K562 (cell line): ENCODE measurements around the gene CMBL. TPM values are rescaled to one million over a fixed set of nuclear protein-coding genes. Genes with fewer than 3 reads are reported as not detected.
"Not testable (repeated sequence)": the region's sequence is repeated elsewhere in the genome, so short reads cannot be mapped to it uniquely, and the experiment has no call there.

Experiments used
- ATAC-seq: fragments of 200-7000 bp; cut with Tn5 transposase; 3 replicates; pipeline ENCODE4 v1.9.1; 2020; ENCODE audit warnings: moderate library complexity
- BruUV-seq: library from RNA; stranded (reverse); fragments of 400-500 nt; replicated peaks from 2 replicates; lab custom pipeline; 2021; lab: Mats Ljungman, UMichigan
- CTCF ChIA-PET: fragments of 300-600 bp; formaldehyde crosslinking; extraction: SDS; loops from one replicate; lab custom pipeline; 2021; ENCODE audit warnings: low intra/inter-chr PET ratio; lab: Yijun Ruan, JAX
- POLR2A ChIA-PET: fragments of 300-600, 350-650 bp; sonication (Branson Sonifier 250); formaldehyde crosslinking; extraction: SDS; loops from one replicate; lab custom pipeline; 2021; ENCODE audit warnings: antibody characterized with exemption, inconsistent platforms; lab: Yijun Ruan, JAX
- DNase-seq, 4 experiments: peaks; one replicate each; pipeline versions ENCODE4 v3.0.0 to v3.0.0-alpha.2; 2011 to 2018; ENCODE audit warnings: low spot score in 3 of 4, mixed read lengths in 3 of 4; ENCODE audit errors: extremely low read depth in 1 of 4
- FAIRE-seq: peaks from 2 replicates; lab custom pipeline; 2011; peaks lifted over from hg19 to GRCh38; lab: Jason Lieb, UNC
- H2AFZ ChIP-seq: 2 replicates; pipeline ENCODE4 v1.6.0; 2011; ENCODE audit warnings: low read depth, low read length, control low read depth, inconsistent platforms
- H3K27ac ChIP-seq: fragments of 200-600 bp; 3 replicates; pipeline ENCODE4 v1.8.0; 2011; ENCODE audit warnings: low read depth, mild to moderate bottlenecking, control low read depth, inconsistent platforms, low read length, moderate library complexity, mixed read lengths; ENCODE audit errors: extremely low read depth
- H3K27me3 ChIP-seq, 2 experiments: fragments of 300-600 bp in 1 of 2; 2 replicates in 1 of 2; 3 replicates in 1 of 2; pipeline versions ENCODE4 v1.6.0 to v1.8.0; 2011; ENCODE audit warnings: inconsistent platforms in 2 of 2, low read length in 2 of 2, mild to moderate bottlenecking in 1 of 2, mixed read lengths in 1 of 2, moderate library complexity in 1 of 2; ENCODE audit not compliant: control insufficient read depth in 2 of 2, insufficient read depth in 2 of 2
- H3K36me3 ChIP-seq: fragments of 300-600 bp; 3 replicates; pipeline ENCODE4 v1.8.0; 2011; ENCODE audit warnings: mild to moderate bottlenecking, low read length, inconsistent platforms; ENCODE audit not compliant: control insufficient read depth, insufficient read depth
- H3K4me1 ChIP-seq, 2 experiments: fragments of 200-600 bp in 1 of 2; replicated peaks in 1 of 2; 2 replicates in 1 of 2; 3 replicates in 1 of 2; pipeline versions ENCODE4 v1.5.1 to v1.8.0; 2011; ENCODE audit warnings: inconsistent platforms in 2 of 2, low read length in 2 of 2, mild to moderate bottlenecking in 1 of 2, mixed read lengths in 1 of 2, moderate library complexity in 1 of 2; ENCODE audit not compliant: control insufficient read depth in 2 of 2, insufficient read depth in 2 of 2
- H3K4me2 ChIP-seq: 2 replicates; pipeline ENCODE4 v1.6.1; 2011; ENCODE audit warnings: low read length, control low read depth, inconsistent platforms, mixed read lengths; ENCODE audit not compliant: insufficient read depth
- H3K4me3 ChIP-seq: fragments of 200-600 bp; sonication (generic), shearing (Covaris generic); 2 replicates; pipeline ENCODE4 v1.5.1; 2016; ENCODE audit warnings: control low read depth, inconsistent platforms
- H3K79me2 ChIP-seq: fragments of 200-600 bp; 3 replicates; pipeline ENCODE4 v1.8.0; 2011; ENCODE audit warnings: low read length, inconsistent platforms; ENCODE audit not compliant: control insufficient read depth, insufficient read depth
- H3K9ac ChIP-seq, 2 experiments: 2 replicates each; pipeline versions ENCODE4 v1.6.0 to v1.6.1; 2011; ENCODE audit warnings: low read depth in 2 of 2, low read length in 2 of 2, control low read depth in 1 of 2, inconsistent platforms in 1 of 2, mild to moderate bottlenecking in 1 of 2, mixed read lengths in 1 of 2; ENCODE audit not compliant: insufficient read depth in 1 of 2
- H3K9me1 ChIP-seq: one replicate; pipeline ENCODE4 v1.6.0; 2011; ENCODE audit warnings: inconsistent platforms, mild to moderate bottlenecking, low read length, moderate library complexity; ENCODE audit not compliant: control insufficient read depth, insufficient read depth
- H3K9me3 ChIP-seq: replicated peaks from 2 replicates; pipeline ENCODE4 v1.5.1; 2011; ENCODE audit warnings: low read depth, low read length, inconsistent platforms; ENCODE audit not compliant: control insufficient read depth, insufficient read depth
- H4K20me1 ChIP-seq: replicated peaks from 2 replicates; pipeline ENCODE4 v1.6.1; 2011; ENCODE audit warnings: low read length, inconsistent platforms, mixed read lengths; ENCODE audit not compliant: control insufficient read depth, insufficient read depth
- NCOA2 ChIP-seq, 2 experiments: fragments of 450-650 bp; IDR thresholded peaks; 2 replicates each; pipeline ENCODE4 v1.6.1; 2018; ENCODE audit warnings: mild to moderate bottlenecking in 2 of 2, moderate library complexity in 1 of 2; ENCODE audit not compliant: partially characterized antibody in 2 of 2
- ZNF124 ChIP-seq: sonication (generic); formaldehyde crosslinking; IDR thresholded peaks from 2 replicates; pipeline ENCODE4 v1.8.1; 2022; ENCODE audit warnings: missing genetic modification reagents
- ZNF699 ChIP-seq: fragments of 250-450 bp; sonication (Bioruptor Pico); IDR thresholded peaks from 2 replicates; pipeline ENCODE4 v1.8.0; 2021; ENCODE audit warnings: mild to moderate bottlenecking, moderate library complexity; ENCODE audit not compliant: insufficient replicate concordance
- WGBS: fragments of 100-300 bp; shearing (Covaris generic); methylation state at CpG from one replicate; pipeline ENCODE4 v1.1.6; 2016; ENCODE audit warnings: low coverage, mixed read lengths; ENCODE audit not compliant: insufficient coverage; ENCODE audit errors: missing lambda C conversion rate; 5-methylcytosine and 5-hydroxymethylcytosine counted together
- in situ Hi-C: fragments of 300-500 bp; cut with MboI; formaldehyde crosslinking; loops from 4 replicates; pipeline ENCODE4 v1.15.0; 2018; ENCODE audit warnings: inconsistent platforms, mixed read lengths
- intact Hi-C: fragments of 100-400 bp; cut with micrococcal nuclease; formaldehyde crosslinking; loops from 2 replicates; pipeline ENCODE4 v1.14.2; 2022
- polyA plus RNA-seq, 8 experiments: library from polyadenylated mRNA; depleted of rRNA in 4 of 8; stranded (reverse) in 5 of 8; unstranded in 3 of 8; fragments of >200 nt; fragmentation: Nextera tagmentation in 2 of 8; fragmentation: Illumina TruSeq in 1 of 8; extraction: Ambion mirVana in 2 of 8; extraction: Trizol in 1 of 8; gene quantifications; 2 replicates each; pipeline versions ENCODE4 v1.2.1 to v1.2.3, GENCODE V29; 2011 to 2014; ENCODE audit warnings: inconsistent platforms in 1 of 8, missing spikeins in 1 of 8
- total RNA-seq, 7 experiments: library from RNA; depleted of rRNA in 6 of 7; stranded (reverse); fragments of >200 nt in 6 of 7; fragmentation: Illumina TruSeq in 2 of 7; extraction: Trizol in 2 of 7; gene quantifications; 2 replicates each; pipeline versions ENCODE4 v1.2.1 to v1.2.3, GENCODE V29; 2011 to 2021; ENCODE audit warnings: low replicate concordance in 1 of 7
- TF ChIP-seq, protein P1 (sequence below), 2 experiments: fragments of 450-650 bp in 1 of 2; sonication (generic) in 1 of 2; formaldehyde crosslinking in 1 of 2; IDR thresholded peaks; 2 replicates each; pipeline versions ENCODE4 v1.7.1 to v1.9.0; 2016 to 2022; ENCODE audit warnings: inconsistent platforms in 1 of 2, mild to moderate bottlenecking in 1 of 2, missing genetic modification reagents in 1 of 2

CMBL gene
- total and polyA plus RNA-seq, 9 of the 15 experiments (the other 6 are each of a cell fraction or from before 2014, with no cell fraction given), result 22.6 to 192 (median 71.1) TPM

DNA sequence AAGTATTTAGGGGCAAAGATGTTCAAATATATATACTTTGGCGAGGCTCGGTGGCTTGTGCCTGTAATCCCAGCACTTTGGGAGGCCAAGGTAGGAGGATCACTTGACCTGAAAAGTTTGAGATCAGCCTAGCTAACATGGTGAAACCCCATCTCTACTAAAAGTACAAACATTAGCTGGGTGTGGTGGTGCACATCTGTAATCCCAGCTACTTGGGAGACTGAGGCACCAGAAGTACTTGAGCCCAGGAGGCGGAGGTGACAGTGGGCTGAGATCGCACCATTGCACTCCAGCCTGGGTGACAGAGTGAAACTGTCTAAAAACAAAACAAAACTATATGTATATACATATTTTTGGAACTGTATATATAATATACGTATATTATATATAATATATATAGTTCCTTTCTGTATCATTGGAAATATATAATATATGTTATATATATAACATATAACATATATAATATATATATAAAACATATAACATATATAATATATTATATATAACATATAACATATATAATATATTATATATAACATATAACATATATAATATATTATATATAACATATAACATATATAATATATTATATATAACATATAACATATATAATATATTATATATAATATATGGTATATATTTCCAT lies 36.9 kb upstream of the CMBL start:
- H3K27ac ChIP-seq, intact Hi-C loops, H3K9ac ChIP-seq, H3K9me3 ChIP-seq, H3K9me1 ChIP-seq, FAIRE-seq, in situ Hi-C loops, H3K36me3 ChIP-seq, H3K4me1 ChIP-seq, CTCF ChIA-PET, H4K20me1 ChIP-seq, BruUV-seq, H2AFZ ChIP-seq, H3K4me3 ChIP-seq, ATAC-seq, DNase-seq, H3K27me3 ChIP-seq, H3K79me2 ChIP-seq, H3K4me2 ChIP-seq: not testable (repeated sequence)
- TF ChIP-seq NCOA2 (IDR thresholded peaks at IDR 0.05; ENCODE audit: partially characterized antibody in 2 of 2), result peak in 1 of 2 experiments; percentile 98
- 97% methylated on average over 5 of the region's 5 CpGs for WGBS
- POLR2A ChIA-PET, result interaction anchor here (0.6 to 2.5 kb wide), 2 partner anchors 8 to 25 kb away, joined by 3 to 20 read pairs; partner anchors contain the start of gene MARCHF6

DNA sequence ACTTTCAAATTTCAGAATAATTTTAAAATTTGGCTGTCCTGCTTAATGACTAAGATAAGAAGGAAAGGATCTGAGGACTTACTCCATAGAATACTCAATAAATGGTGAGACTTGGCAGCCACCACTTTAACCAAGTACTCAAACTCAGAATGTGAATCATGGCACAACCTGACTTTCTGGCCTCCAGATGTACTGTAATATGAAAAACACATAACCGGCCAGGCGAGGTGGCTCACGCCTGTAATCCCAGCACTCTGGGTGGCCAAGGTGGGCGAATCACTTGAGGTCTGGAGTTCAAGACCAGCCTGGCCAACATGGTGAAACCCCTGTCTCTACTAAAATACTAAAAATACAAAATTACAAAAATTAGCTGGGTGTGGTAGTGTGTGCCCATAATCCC lies 35.8 kb upstream of the CMBL start:
- FAIRE-seq (no peak), DNase-seq (no peak), ATAC-seq (no peak)
- no peaks in the 10 kb centered on the region for H3K79me2 ChIP-seq
- H3K27ac ChIP-seq, result no peak overlapping the region
- in situ Hi-C loops (no loop called here), intact Hi-C loops (no loop called here)
- H3K9ac ChIP-seq, result 0 out of 4 replicates have a peak overlapping the region, but pooled peaks of 1 of the 2 experiments have one; percentile 59
- WGBS, result 76% methylated on average over 4 of the region's 4 CpGs
- ChIA-PET POLR2A (interaction anchor here (0.6 to 2.5 kb wide), 4 partner anchors 9 to 37 kb away, joined by 3 to 20 read pairs (median 4); partner anchors contain the start of gene MARCHF6), CTCF (no interaction called here)
- H3K4me1 ChIP-seq, result no peaks in the 10 kb centered on the region; a peak in 2 of 5 replicates
- no peaks in the 10 kb centered on the region for H3K9me3 ChIP-seq
- no TSS peak for BruUV-seq
- no peak overlapping the region for H2AFZ ChIP-seq
- no peaks in the 10 kb centered on the region for H3K27me3 ChIP-seq
- no peak overlapping the region for H3K4me2 ChIP-seq
- no peak overlapping the region for H3K4me3 ChIP-seq
- no peaks in the 10 kb centered on the region for H3K36me3 ChIP-seq
- no peaks in the 10 kb centered on the region for H3K9me1 ChIP-seq
- no peaks in the 10 kb centered on the region for H4K20me1 ChIP-seq
- TF ChIP-seq ZNF699 (CRISPR knock-in tag), result no peak
- TF ChIP-seq, protein P1, sequence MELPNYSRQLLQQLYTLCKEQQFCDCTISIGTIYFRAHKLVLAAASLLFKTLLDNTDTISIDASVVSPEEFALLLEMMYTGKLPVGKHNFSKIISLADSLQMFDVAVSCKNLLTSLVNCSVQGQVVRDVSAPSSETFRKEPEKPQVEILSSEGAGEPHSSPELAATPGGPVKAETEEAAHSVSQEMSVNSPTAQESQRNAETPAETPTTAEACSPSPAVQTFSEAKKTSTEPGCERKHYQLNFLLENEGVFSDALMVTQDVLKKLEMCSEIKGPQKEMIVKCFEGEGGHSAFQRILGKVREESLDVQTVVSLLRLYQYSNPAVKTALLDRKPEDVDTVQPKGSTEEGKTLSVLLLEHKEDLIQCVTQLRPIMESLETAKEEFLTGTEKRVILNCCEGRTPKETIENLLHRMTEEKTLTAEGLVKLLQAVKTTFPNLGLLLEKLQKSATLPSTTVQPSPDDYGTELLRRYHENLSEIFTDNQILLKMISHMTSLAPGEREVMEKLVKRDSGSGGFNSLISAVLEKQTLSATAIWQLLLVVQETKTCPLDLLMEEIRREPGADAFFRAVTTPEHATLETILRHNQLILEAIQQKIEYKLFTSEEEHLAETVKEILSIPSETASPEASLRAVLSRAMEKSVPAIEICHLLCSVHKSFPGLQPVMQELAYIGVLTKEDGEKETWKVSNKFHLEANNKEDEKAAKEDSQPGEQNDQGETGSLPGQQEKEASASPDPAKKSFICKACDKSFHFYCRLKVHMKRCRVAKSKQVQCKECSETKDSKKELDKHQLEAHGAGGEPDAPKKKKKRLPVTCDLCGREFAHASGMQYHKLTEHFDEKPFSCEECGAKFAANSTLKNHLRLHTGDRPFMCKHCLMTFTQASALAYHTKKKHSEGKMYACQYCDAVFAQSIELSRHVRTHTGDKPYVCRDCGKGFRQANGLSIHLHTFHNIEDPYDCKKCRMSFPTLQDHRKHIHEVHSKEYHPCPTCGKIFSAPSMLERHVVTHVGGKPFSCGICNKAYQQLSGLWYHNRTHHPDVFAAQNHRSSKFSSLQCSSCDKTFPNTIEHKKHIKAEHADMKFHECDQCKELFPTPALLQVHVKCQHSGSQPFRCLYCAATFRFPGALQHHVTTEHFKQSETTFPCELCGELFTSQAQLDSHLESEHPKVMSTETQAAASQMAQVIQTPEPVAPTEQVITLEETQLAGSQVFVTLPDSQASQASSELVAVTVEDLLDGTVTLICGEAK (IDR thresholded peaks at IDR 0.05), result no peak
- TF ChIP-seq, protein P1 (CRISPR knock-in tag; IDR thresholded peaks at IDR 0.05), result no peak
- TF ChIP-seq ZNF124 (CRISPR knock-in tag), result no peak
